Measurements from ENCODE around the gene ANKRD6. TPM values are rescaled to one million over a fixed set of nuclear protein-coding genes. Genes with fewer than 3 reads are reported as not detected.

Gene ANKRD6
- total RNA-seq, 6 donors from 2014 or later, result 14.5 to 60.8 (median 30.7) TPM

DNA sequence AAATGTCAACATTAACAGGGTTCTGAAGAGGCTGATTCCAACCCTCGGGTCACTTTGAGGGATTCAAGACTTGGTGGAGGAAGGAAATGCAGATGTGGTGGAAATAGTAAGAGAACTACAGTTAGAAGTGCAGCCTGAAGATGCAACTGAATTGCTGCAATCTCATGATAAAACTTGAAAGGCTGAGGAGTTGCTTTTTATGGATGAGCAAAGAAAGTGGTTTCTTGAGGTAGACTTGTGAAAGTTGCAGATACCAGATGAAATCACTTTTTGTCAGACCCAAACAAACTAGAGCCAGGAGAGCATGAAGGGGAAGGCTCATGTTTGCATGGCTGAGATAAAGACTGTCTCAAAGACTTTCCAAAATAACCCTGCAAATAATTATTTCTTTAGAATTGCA lies 16.2 kb downstream of the ANKRD6 start:
- no peak overlapping the region for H3K4me3 ChIP-seq
- H3K4me1 ChIP-seq, result no peaks in the 10 kb centered on the region
- TF ChIP-seq POLR2AphosphoS5 (IDR thresholded peaks at IDR 0.05), result no peak
- TF ChIP-seq, protein P1, sequence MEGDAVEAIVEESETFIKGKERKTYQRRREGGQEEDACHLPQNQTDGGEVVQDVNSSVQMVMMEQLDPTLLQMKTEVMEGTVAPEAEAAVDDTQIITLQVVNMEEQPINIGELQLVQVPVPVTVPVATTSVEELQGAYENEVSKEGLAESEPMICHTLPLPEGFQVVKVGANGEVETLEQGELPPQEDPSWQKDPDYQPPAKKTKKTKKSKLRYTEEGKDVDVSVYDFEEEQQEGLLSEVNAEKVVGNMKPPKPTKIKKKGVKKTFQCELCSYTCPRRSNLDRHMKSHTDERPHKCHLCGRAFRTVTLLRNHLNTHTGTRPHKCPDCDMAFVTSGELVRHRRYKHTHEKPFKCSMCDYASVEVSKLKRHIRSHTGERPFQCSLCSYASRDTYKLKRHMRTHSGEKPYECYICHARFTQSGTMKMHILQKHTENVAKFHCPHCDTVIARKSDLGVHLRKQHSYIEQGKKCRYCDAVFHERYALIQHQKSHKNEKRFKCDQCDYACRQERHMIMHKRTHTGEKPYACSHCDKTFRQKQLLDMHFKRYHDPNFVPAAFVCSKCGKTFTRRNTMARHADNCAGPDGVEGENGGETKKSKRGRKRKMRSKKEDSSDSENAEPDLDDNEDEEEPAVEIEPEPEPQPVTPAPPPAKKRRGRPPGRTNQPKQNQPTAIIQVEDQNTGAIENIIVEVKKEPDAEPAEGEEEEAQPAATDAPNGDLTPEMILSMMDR (IDR thresholded peaks at IDR 0.05), result no peak
- H3K36me3 ChIP-seq, result no peaks in the 10 kb centered on the region
- H3K27me3 ChIP-seq, result no peaks in the 10 kb centered on the region
- 23 to 31% methylated on average over 1 of the region's 1 CpG for WGBS, 2 donors
- no peak overlapping the region for H3K27ac ChIP-seq
- no peaks in the 10 kb centered on the region for H3K9me3 ChIP-seq
- ATAC-seq (ENCODE audit: low FRiP score in 2 of 2) (no peak), DNase-seq (no peak)

DNA sequence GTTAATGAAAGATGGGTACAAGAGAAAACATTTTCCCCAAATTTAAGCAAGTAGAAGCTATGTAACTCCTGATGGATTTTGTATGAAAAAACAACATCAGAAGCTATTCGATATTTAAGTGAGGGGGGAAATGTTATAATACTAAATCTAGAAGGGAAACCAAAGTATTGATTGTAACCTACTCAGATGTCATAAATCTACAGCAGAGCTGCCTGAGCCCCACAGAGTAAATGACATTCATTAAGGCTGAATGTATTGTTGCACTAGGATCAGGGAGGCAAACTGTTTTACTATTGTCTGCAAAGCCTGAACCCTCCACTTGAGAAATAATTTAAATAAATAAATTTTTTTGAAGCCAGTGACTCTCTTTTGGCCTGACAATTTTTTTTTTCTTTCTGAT lies 19.3 kb downstream of the ANKRD6 start:
- Histone ChIP-seq H3K9me3 (no peaks in the 10 kb centered on the region), H3K36me3 (no peaks in the 10 kb centered on the region), H3K4me1 (no peaks in the 10 kb centered on the region), H3K27me3 (no peaks in the 10 kb centered on the region), H3K4me3 (no peak overlapping the region), H3K27ac (no peak overlapping the region)
- DNase-seq (no peak), ATAC-seq (ENCODE audit: low FRiP score in 2 of 2) (no peak)
- TF ChIP-seq POLR2AphosphoS5 (IDR thresholded peaks at IDR 0.05), result no peak
- WGBS, 2 donors, result 85 to 100% methylated on average over 1 of the region's 1 CpG

DNA sequence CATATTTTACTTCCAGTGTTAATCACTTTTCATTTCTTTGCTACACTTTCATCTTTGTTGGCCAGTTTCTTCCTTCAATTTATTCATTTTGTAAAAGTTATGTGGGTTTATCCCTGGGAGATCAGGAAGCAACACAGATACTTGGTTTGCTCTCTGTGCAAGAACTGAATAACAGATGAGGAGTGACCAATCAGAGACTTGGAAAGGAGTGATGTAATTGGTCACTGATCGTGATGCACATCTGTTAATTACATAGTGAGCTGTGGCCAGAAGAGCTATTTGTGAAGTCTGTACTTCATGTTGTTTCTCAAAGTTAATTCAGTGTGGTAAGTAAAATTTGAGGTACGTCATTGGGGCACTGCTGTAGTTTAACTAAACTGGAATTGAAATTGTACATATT lies 21.3 kb downstream of the ANKRD6 start:
- TF ChIP-seq POLR2AphosphoS5 (IDR thresholded peaks at IDR 0.05), result no peak
- TF ChIP-seq, protein P1 (IDR thresholded peaks at IDR 0.05), result no peak
- TF ChIP-seq POLR2A (IDR thresholded peaks at IDR 0.05), result no peak
- no peak for TF ChIP-seq EP300 (IDR thresholded peaks at IDR 0.05)
- Histone ChIP-seq H3K4me3 (no peak overlapping the region), H3K4me1 (no peaks in the 10 kb centered on the region), H3K27me3 (no peaks in the 10 kb centered on the region), H3K27ac (no peak overlapping the region), H3K36me3 (no peaks in the 10 kb centered on the region), H3K9me3 (no peaks in the 10 kb centered on the region)
- 82 to 83% methylated on average over 2 of the region's 2 CpGs for WGBS, 2 donors
- ATAC-seq (ENCODE audit: low FRiP score in 2 of 2), result no peak
- no peak for DNase-seq

DNA sequence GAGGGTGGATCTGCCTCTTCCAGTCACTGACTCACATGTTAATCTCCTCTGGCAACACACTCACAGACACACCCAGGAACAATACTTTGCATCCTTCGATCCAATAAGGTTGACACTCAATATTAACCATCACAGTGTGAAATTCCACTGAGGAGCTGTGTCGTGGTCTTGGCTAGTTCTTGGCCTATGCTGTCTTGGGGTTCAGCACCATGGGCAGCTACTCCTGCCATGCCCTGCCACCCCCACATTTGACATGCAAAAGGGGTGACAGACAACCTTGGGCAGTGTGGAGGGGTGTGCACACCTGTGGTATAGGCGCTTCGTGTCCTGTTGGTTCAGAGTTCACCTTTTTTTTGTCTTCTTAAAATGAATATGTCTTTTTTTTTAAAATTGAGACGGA lies 25.8 kb downstream of the ANKRD6 start:
- H3K36me3 ChIP-seq, result no peaks in the 10 kb centered on the region
- WGBS, 2 donors, result 91 to 94% methylated on average over 5 of the region's 5 CpGs
- TF ChIP-seq POLR2A (IDR thresholded peaks at IDR 0.05) (no peak), POLR2AphosphoS5 (IDR thresholded peaks at IDR 0.05) (no peak), EP300 (IDR thresholded peaks at IDR 0.05) (no peak)
- TF ChIP-seq, protein P1 (IDR thresholded peaks at IDR 0.05), result no peak
- no peak for ATAC-seq (ENCODE audit: low FRiP score in 2 of 2)
- DNase-seq, result no peak
- no peaks in the 10 kb centered on the region for H3K27me3 ChIP-seq
- H3K4me3 ChIP-seq, result no peak overlapping the region
- H3K4me1 ChIP-seq, result no peaks in the 10 kb centered on the region
- H3K27ac ChIP-seq, result no peak overlapping the region
- H3K9me3 ChIP-seq, result no peaks in the 10 kb centered on the region

DNA sequence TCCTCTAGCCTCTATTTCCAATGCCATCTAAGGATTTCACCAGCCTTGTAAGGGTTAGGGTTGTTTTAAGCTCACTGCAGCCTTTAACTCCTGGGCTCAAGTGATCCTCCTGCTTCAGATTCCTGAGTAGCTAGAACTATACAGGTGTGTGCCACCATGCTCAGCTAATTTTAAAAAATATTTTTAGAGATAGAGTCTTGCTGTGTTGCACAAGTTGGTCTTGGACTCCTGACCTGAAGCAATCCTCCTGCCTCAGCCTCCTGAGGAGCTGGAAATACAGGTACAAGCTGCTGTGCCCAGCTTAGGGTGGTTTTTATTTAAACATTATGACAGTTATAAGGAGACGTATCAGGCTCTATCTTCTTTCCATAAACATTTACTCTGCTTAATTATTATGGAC lies 26.5 kb downstream of the ANKRD6 start:
- 82 to 87% methylated on average over 1 of the region's 1 CpG for WGBS, 2 donors
- Histone ChIP-seq H3K27ac (no peak overlapping the region), H3K4me3 (no peak overlapping the region), H3K36me3 (no peaks in the 10 kb centered on the region), H3K4me1 (no peaks in the 10 kb centered on the region), H3K9me3 (no peaks in the 10 kb centered on the region), H3K27me3 (no peaks in the 10 kb centered on the region)
- ATAC-seq (ENCODE audit: low FRiP score in 2 of 2), result no peak
- DNase-seq, result no peak
- no peak for TF ChIP-seq EP300 (IDR thresholded peaks at IDR 0.05)
- no peak for TF ChIP-seq POLR2A (IDR thresholded peaks at IDR 0.05)
- TF ChIP-seq, protein P1 (IDR thresholded peaks at IDR 0.05), result no peak
- no peak for TF ChIP-seq POLR2AphosphoS5 (IDR thresholded peaks at IDR 0.05)
